ENCODE measurements around the gene MBD5.

Gene MBD5

DNA sequence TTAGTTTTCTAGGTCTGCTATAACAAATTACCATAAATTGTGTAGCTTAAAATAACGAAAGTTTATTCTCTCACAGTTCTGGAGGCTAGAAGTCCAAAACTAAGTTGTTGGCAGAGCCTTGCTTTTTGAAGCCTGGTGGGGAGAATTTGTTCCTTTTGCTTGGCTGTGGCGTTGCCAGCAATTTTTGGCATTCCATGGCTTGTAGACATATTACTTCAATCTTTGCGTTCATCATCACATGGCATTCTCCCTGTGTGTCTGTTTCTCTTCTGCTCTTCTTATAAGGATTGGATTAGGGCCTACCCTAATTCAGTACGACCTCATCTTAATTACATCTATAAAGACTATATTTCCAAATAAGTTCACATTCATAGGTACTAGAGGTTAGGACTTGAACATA is 217.7 kb downstream of the MBD5 start:
- DNase-seq = no peak

DNA sequence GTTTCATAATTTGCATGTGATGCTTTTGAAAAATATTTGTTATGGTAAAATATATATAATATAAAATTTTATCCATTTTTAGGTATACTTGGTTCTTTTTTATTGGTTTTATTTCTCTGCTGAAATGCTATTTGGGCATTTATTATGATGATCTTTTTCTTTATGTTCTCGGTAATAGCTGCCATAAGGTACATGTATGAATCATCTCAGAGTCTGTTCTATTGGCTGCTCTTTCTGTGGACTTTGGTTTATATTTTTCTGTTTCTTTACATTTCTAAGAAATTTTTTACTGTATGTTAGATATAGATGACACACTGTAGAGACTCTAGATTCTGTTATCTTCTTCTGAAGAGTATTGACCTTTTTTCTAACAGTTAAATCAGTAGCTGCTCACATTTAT is 219.9 kb downstream of the MBD5 start:
- DNase-seq = no peak

DNA sequence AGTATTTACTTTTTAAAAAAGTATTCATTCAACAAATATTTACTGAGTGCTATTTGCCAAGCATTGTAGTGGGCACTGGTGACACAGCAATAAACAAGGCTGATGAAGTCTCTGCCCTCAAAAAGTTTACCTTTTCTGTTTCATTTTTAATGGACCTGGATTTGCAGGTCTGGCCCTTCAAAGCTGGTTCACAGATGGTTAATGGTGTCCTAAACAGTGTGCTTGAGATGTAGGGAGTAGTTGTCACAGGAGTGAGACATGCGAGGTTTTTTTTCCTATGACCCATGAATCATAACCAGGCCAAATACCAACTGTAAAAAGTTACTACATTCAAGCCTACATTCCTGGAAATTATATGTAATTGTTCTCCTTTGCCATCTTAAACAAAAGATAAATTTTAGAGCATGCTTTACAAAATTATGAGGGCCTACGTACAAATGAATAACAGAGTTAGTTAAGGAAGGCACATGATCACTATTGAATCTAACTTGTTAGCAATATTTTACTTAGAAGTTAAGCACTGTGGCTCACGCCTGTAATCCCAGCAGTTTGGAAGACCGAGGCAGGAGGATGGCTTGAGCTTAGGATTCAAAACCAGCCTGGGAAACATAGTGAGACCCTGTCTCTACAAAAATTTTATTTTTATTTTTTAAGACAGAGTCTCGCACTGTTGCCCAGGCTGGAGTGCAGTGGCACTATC is 223.9 kb downstream of the MBD5 start:
- DNase-seq = peak; percentile 3

DNA sequence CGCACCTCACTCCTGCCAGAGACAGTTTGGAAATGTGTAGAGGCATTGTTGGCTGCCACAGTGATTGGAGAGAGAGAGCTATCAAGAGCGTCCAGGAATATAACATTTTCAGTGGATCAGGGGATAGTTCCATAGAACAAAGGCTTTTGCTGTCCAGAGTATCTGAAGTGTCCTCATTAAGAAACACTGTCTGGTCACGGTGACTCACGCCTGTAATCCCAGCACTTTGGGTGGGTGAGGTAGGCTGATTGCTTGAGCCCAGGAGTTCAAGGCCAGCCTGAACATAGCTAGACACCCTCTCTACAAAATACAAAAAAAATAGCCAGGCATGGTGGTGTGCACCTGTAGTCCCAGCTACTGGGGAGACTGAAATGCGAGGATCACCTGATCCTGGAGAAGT is 231.1 kb downstream of the MBD5 start:
- DNase-seq = no peak

DNA sequence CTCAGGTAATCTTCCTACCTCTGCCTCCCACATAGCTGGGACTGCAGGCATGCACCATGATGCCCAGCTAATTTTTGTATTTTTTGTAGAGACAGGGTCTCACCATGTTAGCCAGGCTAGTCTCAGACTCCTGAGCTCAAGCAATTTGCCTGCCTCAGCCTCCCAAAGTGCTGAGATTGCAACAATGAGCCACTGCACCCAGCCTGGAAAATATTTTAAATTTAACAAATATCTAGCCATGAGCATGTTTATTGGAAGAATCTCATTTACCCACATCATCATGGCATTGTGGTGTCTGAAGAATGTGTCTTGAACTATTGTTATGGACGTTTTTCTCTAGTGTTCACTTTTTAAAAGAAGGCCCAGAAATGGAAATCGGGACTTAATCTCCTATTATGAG is 231.8 kb downstream of the MBD5 start:
- no peak for DNase-seq

DNA sequence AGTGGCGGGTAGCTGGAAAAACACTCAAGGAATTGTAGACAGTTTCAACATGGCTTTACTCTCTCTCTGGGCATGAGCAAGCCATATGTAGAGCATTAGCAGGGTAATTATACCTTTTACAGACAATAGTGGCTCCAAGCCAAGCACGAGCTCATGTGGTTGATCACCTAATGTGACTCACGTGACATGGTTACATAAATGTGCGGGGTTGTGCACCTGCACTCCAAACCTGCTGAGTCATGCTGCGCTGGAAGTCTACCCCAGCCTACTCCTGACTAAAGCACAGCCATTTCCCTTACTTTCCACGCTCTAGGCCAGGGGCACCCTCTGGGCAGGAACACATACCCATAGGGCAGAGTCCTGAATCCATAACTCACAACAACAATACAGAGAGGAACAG is 232.8 kb downstream of the MBD5 start:
- DNase-seq = peak; percentile 40

DNA sequence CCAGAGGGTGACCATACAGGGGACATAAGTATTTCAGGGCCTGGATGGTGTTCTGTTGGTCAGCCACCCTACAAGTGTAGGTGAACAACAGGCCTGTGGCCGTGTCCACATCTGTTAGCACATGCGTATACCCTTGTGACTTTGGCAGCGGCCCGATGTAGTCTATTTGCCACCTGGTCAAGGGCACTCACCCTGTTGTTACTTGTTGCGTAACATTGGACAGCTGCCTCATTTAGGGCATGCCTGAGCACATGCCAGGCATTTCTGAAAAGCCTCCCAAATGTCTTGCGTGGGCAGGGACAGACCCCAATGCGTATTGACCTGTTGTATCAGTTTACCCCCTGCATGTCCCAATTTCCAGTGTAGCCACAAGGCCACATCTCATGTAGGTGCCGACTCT is 235.0 kb downstream of the MBD5 start:
- DNase-seq = no peak

DNA sequence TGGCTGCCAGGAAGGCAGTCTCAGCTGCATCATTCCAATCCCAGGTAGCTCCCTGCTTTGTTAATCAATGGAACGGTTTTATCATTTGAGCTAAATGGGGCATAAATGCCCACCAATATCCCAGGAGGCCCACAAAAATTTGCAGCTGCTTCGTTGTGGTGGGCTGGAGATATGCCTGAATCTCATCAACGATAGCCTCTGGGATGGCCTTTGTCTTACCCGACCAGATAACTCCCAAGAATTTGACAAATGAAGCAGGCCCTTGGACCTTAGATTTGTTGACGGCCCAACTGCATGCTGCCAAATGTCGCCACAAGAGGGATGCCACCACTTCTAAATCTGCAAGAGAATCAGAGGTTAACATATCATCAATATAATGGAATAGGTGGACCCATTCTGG is 236.4 kb downstream of the MBD5 start:
- DNase-seq = no peak

DNA sequence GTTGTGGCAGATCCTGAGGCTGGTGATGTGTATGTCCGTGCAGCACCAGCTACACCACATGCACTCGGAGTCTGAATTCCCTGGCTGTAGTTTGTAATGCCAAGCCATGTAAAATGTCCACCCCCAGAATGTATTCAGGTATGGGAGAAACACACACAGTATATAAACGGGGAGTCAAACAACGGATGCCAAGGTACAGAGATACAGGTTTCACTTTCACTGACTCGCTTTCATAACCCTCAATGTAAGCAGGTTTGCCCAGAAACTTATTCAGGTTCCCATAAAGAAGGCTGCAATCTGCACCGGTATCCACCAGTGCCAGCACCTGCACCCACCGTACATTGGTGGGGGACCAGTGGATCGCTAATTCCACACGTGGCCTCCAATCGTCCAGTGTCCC is 237.2 kb downstream of the MBD5 start:
- DNase-seq = no peak

DNA sequence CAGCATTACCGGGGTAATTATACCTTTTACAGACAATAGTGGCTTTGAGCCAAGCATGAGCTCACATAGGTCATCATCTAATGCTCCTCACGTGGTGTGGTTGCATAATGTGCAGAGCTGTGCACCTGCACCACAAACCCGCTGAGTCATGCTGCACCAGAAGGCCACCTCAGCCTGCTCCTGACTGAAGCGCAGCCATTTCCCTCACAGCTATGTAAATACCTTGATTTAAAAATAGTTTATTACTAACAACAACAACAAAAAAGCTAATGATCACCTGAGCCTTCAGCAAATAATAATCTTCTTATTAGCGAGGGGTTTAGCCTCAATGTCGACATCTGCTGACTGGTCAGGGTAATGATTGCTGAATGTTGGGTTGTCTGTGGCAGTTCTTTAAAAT is 238.8 kb downstream of the MBD5 start:
- peak; percentile 59 for DNase-seq

DNA sequence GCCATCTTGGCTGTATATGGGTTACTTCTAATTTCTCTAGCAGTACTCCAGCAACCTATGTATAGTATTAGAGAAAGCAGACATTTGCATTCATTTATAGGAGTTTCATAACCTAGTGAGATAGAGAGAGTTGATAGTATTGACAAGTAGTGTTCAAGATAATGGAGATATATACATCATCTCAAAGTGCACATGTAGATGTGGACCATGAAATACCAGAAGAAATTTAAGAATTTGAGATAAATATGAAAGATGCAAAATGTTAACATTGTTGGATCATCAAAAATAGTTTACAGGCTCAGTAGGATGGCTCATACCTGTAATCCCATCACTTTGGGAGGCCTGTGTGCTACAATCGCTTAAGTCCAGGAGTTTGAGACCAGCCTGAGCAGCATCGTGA is 243.0 kb downstream of the MBD5 start:
- no peak for DNase-seq

DNA sequence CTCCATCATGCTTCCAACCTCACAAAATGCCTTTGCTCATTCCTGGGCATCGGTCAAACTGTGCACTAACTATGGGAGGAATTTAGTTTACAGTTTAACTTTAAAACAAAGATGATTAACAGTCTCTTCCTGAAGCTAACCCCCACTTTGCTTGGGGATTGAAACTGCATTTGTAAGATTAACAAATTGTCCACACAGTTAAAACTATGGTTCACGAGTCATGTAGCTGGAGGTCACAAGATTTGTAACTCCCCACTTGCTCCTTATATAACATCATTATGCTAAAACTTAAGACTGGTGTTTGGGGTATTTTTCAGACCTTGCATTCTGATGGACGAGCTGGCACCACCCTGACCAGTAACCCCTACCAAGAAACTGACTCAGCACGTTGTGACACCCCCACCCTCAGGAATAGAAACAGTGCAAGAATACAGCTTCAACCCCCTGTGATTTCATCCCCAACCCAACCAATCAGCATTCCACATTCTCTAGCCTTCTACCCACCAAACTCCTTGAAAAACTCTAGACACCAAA is 252.3 kb downstream of the MBD5 start:
- no peak for DNase-seq

DNA sequence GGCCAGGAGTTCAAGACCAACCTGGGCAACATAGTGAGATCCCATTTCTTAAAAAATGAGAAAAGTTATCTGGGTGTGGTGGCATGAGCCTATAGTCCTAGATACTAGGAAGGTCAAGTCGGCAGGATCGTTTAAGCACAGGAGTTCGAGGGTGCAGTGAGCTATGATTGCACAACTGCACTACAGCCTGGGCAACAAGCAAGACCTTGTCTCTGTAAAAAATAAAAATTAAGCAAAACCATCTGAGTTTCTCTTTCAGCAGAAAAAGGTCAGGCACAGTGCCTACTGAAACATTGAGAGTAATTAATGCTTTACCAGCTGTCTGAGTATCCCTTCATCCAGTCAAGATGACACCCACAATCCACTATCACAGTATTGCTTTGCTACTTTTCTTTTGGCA is 258.3 kb downstream of the MBD5 start:
- no peak for DNase-seq

DNA sequence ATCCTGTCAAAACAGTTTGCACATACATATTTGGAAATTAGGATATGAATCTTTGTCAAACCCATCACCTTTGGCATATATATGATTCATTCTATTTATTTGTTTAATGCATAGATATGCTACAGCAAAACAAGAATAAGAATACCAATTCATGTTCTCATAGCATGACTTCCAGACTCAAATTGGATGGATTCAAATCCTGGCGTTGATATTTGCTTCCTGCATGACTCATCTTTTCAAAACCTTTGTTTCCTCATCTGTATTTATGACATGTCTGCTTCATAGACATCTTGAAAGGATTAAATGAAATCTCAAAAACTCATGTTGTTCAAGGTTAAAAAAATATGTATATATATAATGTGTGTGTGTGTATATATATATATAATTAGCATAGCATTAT is 261.3 kb downstream of the MBD5 start:
- DNase-seq = peak; percentile 2

DNA sequence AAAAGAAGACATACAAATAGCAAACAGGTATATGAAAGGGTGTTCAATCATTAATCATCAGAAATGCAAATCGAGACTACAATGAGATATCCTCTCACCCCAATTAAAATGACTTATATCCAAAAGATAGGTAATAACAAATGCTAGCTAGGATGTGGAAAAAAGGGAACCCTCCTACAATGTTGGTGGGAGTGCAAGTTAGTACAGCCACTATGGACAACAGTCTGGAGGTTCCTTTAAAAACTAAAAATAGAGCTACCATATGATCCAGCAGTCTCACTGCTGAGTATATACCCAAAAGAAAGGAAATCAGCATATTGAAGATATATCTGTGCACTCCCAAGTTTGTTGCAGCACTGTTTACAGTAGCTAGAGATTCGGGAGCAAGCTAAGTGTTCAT is 271.5 kb downstream of the MBD5 start:
- no peak for DNase-seq

DNA sequence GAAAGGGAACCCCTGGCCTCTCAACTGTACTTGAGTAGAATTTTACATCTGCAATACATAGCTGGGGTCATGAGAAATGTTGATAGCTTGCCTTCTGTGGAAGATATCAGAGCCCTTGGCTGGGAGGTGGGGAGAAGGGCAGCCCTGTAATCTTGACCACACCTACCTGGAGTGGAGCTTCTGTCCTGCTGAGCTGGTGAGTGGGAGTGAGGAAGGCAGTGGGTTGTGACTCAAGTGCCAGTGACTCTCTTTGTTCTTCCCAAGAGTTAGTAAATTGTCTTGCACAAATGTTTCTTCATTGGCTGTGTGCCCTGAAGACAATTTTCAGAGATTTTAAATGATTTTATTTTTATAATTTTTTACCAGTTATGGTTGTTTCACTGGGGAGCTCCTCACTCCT is 277.3 kb downstream of the MBD5 start:
- no peak for DNase-seq

DNA sequence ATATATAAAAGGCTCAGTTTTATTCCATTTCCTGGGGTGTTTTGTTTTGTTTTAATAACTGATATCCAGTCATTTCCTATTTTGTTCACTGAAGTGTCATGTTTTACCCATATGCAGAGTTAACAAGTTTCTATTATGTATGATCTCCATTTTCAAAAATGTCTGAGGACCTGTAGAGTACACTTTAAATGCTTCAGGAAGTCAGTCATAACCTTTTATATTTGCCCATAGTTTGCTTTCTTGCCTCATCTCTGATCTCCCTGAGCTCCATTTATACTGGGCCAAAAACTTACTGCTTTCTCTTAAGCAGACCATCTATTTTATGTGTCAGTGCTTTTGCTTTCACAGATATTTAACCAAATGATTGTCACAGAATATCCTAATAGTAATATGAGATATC is 278.7 kb downstream of the MBD5 start:
- no peak for DNase-seq

DNA sequence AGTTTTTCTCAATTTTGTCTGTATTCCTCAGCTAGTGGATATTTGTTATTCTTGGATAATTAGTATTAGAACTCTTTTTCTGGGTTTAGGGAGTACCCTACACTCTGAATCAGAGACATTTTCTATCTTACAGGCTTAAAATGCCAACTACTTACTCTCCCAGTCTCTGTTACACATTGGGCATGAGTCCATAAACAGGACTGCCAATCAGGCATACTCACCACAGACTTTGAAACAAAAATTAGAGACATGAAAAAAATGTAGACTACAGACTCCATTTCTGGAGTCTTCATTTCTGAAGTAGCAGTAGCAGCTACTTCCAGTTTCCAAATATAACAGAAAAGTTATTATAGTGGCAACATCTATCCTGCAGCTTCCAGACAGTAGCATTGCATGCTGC is 279.7 kb downstream of the MBD5 start:
- no peak for DNase-seq

DNA sequence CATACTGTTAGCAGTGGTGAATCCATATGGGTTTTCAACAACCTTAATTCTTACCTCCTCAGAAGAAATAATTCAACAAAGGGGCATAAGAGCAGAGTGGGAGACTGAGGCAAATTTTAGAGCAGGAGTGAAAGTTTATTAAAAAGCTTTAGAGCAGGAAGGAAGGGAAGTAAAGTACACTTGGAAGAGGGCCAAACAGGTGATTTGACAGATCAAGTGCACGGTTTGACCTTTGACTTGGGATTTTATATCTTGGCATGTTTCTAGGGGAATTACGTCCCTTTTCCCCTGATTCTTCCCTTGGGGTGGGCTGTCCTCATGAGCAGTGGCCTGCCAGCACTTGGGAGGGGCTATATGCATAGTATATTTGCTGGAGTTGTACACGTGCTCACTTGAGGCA is 280.5 kb downstream of the MBD5 start:
- DNase-seq = no peak

DNA sequence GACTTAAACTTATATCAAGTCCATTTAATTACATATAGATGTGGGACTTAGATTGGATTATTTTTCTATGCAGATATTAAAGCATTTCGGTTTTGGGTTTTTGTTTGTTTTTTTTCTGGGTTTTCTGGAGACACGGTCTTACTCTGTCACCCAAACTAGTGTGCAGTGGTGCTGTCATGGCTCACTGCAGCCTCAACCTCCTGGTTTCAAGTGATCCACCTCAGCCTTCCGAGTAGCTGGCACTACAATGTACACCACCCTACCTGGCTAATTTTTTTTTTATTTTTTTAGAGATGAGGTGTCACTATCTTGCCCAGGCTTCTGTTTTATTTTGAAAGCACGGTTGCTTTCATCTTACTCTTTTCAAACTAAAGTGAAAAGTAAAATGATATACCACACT is 281.6 kb downstream of the MBD5 start:
- no peak for DNase-seq

DNA sequence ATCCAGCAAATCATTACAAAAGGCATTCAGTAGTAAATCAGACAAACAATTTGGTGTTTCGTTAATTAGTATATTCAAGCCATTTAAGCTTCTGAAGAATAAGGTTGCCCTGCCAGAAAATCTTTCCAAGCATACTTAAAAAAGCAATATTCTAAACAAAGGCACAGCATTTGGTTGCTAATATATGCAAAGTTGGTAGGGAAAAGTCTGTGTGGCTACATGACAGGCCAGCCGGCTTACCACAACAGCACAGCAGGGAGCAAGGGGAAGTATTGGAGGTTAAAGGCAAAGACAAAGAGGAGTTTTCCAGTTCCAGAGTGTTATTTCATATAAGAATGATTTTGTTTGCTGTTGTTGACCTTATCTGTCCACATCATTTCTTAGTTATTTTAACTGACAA is 282.3 kb downstream of the MBD5 start:
- DNase-seq = peak; percentile 23

DNA sequence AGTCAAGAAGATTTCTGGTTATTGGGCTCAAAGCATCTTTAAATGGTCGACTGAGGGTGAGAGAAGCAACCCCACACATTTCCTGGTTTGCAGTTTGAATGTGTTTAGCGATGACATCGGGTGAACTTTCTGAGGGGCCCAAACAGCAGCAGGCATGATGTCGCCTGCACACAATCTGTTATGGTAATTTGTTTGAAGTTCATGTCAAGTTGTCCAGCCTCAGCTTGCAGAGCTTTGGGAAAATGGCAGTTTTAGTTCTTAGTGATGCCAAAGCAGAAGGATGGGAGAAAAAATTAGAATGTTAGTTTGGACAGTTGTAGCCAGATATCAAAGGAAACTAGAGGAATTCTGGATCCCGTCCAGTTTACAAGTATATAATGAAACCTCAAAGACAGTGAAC is 284.6 kb downstream of the MBD5 start:
- DNase-seq = peak; percentile 11

DNA sequence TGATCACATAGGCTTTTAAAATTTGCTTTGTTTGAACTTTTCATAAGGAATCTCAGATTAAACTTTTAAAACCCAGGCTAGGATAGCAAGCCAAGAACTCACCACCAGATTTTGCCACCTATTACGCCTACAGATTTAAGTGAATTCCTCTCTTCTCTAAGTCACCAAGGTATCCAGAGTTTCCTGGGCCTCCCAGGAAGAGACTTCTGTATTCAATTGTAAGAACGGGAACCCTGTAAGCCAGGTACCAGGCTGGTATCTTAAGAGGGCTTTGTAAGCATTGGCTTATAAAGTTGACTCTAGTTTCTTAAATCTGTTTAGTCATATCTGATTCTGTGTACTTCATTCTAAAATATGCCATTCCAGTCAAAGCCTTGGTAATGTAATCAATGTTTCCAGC is 285.1 kb downstream of the MBD5 start:
- no peak for DNase-seq

DNA sequence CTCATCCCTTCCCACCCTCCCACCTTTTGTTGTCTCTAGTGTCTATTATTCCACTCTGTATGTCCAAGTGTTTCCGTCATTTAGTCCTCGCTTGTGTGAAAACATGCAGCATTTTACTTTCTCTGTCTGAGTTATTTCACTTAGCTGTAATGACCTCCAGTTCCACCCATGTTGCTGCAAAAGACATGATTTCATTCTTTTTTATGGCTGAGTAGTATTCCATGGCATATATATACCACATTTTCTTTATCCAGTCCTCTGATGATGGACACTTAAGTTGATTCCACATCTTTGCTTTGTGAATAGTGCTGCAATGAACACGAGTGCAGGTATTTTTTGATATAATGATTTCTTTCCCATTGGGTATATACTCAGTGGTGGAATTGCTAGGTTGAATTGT is 296.7 kb downstream of the MBD5 start:
- no peak for DNase-seq

DNA sequence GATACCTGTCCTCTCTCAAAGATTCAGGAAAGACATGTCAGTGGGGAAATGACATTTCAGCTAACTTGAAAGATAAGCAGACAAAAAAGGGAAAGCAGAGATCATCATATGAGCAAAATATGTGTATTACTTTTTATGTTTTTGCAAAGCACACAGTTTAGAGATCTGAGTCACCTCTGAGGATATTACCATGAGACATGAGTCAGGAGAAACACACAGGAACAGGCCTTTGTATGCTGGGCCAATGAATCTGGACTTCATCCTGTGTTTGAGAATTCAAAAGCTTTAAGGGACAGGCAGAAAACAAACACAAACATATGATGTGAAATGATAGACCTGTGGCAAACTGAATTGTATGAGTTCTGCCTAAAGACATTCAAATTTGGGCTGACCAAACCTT is 317.6 kb downstream of the MBD5 start:
- no peak for DNase-seq

DNA sequence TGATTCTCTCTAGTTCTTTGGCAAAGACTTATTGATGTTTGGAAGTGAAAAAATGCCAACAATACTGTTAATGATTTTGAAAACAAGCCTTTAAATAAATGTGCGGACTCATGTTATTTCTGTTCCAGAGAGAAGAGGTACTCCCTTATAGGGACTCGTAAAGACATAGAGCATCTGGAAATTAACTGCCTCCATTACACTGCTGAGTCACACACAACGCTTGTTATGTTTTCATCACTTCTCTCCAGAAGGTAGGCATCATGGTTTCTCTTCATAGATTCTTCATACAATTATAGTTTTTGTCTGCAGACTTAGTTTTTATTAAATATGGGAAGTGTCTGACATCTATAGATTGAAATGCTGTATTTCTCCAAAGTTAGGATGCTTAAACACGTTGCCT is 321.2 kb downstream of the MBD5 start:
- DNase-seq = no peak
